Lower leg skin (tissue), 4 donors: Measurements from ENCODE around the gene PTRH2. TPM values are rescaled to one million over a fixed set of nuclear protein-coding genes. Genes with fewer than 3 reads are reported as not detected.
"Not testable (repeated sequence)": the region's sequence is repeated elsewhere in the genome, so short reads cannot be mapped to it uniquely, and the experiment has no call there.

Source experiments
- DNase-seq, 2 donors: peaks; one replicate each; pipeline ENCODE4 v3.0.0-alpha.2; 2019; ENCODE audit warnings: low spot score in 2 of 2
- H3K4me3 ChIP-seq: fragments of 200-600 bp; sonication (generic); 2 replicates; pipeline ENCODE4 v1.5.1; 2017; ENCODE audit warnings: mild to moderate bottlenecking, low read depth; ENCODE audit not compliant: poor library complexity, severe bottlenecking
- CTCF ChIP-seq, 3 donors: fragments of 450-650 bp; IDR thresholded peaks; one replicate each; pipeline ENCODE4 v1.5.1; 2016; ENCODE audit warnings: antibody characterized with exemption in 3 of 3, mild to moderate bottlenecking in 3 of 3, moderate library complexity in 2 of 3
- POLR2A ChIP-seq, 2 donors: fragments of 450-650 bp; IDR thresholded peaks; one replicate each; pipeline ENCODE4 v1.6.1; 2016 to 2017; ENCODE audit warnings: antibody characterized with exemption in 2 of 2, mild to moderate bottlenecking in 1 of 2, moderate library complexity in 1 of 2
- whole genome bisulfite sequencing, 2 donors: methylation state at CpG; one replicate each; pipeline ENCODE4 v1.1.5; 2018; 5-methylcytosine and 5-hydroxymethylcytosine counted together
- intact Hi-C: fragments of 100-400 bp; cut with DNase I; formaldehyde crosslinking; loops from one replicate; pipeline ENCODE4 v1.15.0; 2023; ENCODE audit warnings: low total_unique reads
- total RNA-seq, 4 donors: library from RNA; depleted of rRNA; stranded (reverse); fragments of >200 nt; gene quantifications; one replicate each; pipeline ENCODE4 v1.1.0, GENCODE V29; 2016

Gene PTRH2
- total RNA-seq, result 10 to 100 TPM; 15.4 to 29.2 (median 18.7) TPM

- DNase-seq, result peak; percentile 98 to 99
- WGBS, 2 donors, result 0 to 1% methylated on average over 38 to 44 of the region's 45 CpGs
- intact Hi-C loops, result no loop called here
- TF ChIP-seq CTCF (IDR thresholded peaks at IDR 0.05), result no peak
- TF ChIP-seq POLR2A (IDR thresholded peaks at IDR 0.05), result peak in 1 of 2 donors; percentile 49
- peak within 1 kb of the TSS; percentile 86 for H3K4me3 ChIP-seq
Observed at GRCh38 chr17:59707149-59707970, at the start of gene PTRH2, which contains the start of gene VMP1. Gene PTRH2, minus strand, starts transcription at chr17:59707430. Its CDS starts 9,452 bp downstream, at chr17:59697978. Gene VMP1, plus strand, starts transcription at chr17:59707654. Its CDS starts 23,793 bp downstream, at chr17:59731447.

GRCh38 chr17:59756236-59756818 is 49.1 kb upstream of the PTRH2 start:
- 51 to 57% methylated on average over 3 of the region's 3 CpGs for WGBS, 2 donors
- no peak for DNase-seq
- TF ChIP-seq POLR2A (IDR thresholded peaks at IDR 0.05) (no peak), CTCF (IDR thresholded peaks at IDR 0.05) (no peak)
- no peak overlapping the region for H3K4me3 ChIP-seq
- intact Hi-C loops, result no loop called here

DNA sequence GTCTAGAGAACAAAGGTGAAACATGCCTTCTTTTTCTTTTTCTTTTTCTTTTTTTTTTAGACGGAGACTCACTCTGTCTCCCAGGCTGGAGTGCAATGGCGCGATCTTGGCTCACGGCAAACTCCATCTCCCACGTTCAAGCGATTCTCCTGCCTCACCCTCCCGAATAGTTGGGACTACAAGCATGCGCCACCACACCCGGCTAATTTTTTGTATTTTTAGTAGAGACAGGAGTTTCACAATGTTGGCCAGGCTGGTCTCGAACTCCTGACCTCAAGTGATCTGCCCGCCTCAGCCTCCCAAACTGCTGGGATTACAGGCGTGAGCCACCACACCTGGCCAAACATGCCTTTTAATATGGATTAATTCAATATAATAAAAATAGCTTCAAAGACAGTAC is 47.8 kb upstream of the PTRH2 start:
- H3K4me3 ChIP-seq, DNase-seq, intact Hi-C loops: not testable (repeated sequence)
- WGBS, 2 donors, result 84 to 92% methylated on average over 12 of the region's 12 CpGs

GRCh38 chr17:59754552-59754951 is 47.3 kb upstream of the PTRH2 start:
- TF ChIP-seq POLR2A (IDR thresholded peaks at IDR 0.05) (no peak), CTCF (IDR thresholded peaks at IDR 0.05) (no peak)
- H3K4me3 ChIP-seq, result no peak overlapping the region
- no peak for DNase-seq
- intact Hi-C loops, result no loop called here

DNA sequence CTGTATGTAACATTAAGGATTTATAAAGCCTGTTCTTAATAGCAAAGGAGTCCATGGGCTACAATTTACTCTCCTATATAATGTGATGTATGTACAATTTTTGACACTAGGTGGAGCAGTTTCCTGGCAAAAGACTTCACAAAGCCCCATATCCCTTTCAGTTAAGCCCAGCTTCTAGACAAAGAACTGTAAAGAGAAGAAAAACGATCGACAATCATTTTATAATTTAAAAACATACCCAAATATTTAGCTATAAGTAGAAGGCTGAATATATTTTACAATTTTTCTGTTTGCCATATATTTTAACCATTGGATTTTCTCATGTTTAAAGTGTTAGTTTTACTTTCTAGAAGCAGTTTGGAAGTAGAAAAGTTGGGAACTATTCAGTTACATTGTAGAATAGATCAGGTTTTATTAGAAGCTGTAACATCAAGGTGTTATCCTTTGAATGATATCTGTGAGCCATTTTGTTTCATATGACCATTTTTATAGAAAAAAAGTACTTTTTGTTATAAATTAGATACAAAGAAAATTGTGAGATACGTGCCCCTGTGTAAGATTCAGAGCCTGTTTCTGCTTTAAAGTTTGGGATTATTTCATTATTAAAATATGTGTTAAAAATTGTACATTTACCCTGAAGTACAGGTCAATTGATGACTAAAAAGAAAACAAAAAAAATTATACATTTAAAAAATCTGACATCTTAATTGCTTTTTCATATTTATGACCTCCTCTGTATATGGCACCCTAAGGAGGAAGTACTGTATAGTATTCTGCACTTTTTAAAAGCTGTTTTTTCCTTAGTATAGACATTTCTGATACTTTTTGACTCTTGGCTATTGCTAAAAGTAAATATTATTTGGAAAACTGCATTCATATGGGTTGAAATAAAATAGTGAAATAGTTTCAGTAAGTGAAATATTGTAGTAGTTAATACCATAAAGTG is 46.6 kb upstream of the PTRH2 start:
- no peak for DNase-seq
- WGBS, 2 donors, result 24 to 28% methylated on average over 3 of the region's 3 CpGs
- no peak overlapping the region for H3K4me3 ChIP-seq
- intact Hi-C loops, result no loop called here
- no peak for TF ChIP-seq POLR2A (IDR thresholded peaks at IDR 0.05)
- TF ChIP-seq CTCF (IDR thresholded peaks at IDR 0.05), result no peak
